Measurements from ENCODE around the gene MGAT5.

DNA sequence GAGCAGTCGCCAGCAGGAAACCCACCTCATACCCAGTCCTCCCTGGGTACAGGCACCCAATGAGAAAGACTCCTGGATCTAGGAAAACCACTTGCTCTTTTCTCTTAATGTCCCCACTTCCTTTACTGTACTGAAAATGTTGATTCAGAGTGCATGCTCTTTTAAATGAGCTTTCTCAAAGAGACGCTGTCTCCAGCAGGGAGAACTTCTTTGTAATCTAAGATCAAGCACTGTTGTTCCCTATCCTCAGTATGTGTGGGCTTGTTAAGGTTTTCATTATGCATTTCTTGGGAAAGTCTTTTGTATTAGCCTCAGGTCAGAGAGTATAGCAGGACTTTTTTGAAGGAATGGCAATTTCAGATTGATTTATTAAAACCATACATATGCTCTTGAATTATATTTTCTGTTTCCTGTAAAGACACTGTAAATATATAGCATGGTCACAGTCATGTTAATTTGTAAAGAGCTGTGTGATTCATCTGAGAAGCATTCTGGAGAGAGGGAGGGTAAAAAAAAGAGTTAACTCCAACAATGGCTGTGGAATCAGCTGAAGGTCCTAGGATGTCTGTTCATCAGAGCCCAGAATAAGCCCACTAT is 178.1 kb downstream of the MGAT5 start:
- TF ChIP-seq, protein P1, sequence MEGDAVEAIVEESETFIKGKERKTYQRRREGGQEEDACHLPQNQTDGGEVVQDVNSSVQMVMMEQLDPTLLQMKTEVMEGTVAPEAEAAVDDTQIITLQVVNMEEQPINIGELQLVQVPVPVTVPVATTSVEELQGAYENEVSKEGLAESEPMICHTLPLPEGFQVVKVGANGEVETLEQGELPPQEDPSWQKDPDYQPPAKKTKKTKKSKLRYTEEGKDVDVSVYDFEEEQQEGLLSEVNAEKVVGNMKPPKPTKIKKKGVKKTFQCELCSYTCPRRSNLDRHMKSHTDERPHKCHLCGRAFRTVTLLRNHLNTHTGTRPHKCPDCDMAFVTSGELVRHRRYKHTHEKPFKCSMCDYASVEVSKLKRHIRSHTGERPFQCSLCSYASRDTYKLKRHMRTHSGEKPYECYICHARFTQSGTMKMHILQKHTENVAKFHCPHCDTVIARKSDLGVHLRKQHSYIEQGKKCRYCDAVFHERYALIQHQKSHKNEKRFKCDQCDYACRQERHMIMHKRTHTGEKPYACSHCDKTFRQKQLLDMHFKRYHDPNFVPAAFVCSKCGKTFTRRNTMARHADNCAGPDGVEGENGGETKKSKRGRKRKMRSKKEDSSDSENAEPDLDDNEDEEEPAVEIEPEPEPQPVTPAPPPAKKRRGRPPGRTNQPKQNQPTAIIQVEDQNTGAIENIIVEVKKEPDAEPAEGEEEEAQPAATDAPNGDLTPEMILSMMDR (IDR thresholded peaks at IDR 0.05) = no peak
- TF ChIP-seq EP300 (IDR thresholded peaks at IDR 0.05) (no peak), POLR2AphosphoS5 (IDR thresholded peaks at IDR 0.05) (no peak)
